GM19463 (cell line): ENCODE measurements around the gene ZNF747.
"Not testable (repeated sequence)": the region's sequence is repeated elsewhere in the genome, so short reads cannot be mapped to it uniquely, and the experiment has no call there.

Source experiments
- ATAC-seq: cut with Tn5 transposase; IDR thresholded peaks from one replicate; pipeline ENCODE4 v1.9.1; 2021; ENCODE audit warnings: mild to moderate bottlenecking, moderate library complexity; ENCODE audit not compliant: unreplicated experiment

The ZNF747 gene

DNA sequence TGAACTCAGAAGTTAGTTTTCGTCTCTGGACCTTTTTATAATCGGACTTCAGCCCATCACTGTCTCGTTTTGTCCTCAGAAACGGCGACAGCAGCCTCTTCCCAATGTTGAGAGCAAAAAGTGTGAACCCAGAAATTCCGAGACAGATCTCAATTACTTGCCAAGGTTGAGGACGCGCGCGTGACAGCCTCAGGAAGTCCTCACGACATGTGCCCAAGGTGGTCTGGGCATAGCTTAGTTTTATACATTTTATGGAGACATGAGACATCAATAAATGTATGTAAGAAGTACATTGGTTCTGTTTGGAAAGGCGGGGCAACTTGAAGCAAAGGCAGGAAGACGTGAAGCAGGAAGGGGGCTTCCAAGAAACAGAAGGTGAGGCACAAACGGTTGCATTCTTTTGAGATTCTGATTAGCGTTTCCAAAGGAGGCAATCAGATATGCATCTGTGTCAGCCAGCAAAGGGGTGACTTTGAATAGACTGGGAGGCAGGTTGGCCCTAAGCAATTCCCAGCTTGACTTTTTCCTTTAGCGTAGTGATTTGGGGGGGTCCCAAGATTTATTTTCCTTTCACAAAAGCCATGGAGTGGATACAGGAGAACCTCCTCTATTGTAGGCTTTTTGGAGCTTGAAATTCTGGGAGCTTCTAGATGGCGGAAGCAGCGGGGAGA lies 583 bp upstream of the ZNF747 start:
- ATAC-seq = peak; percentile 9

DNA sequence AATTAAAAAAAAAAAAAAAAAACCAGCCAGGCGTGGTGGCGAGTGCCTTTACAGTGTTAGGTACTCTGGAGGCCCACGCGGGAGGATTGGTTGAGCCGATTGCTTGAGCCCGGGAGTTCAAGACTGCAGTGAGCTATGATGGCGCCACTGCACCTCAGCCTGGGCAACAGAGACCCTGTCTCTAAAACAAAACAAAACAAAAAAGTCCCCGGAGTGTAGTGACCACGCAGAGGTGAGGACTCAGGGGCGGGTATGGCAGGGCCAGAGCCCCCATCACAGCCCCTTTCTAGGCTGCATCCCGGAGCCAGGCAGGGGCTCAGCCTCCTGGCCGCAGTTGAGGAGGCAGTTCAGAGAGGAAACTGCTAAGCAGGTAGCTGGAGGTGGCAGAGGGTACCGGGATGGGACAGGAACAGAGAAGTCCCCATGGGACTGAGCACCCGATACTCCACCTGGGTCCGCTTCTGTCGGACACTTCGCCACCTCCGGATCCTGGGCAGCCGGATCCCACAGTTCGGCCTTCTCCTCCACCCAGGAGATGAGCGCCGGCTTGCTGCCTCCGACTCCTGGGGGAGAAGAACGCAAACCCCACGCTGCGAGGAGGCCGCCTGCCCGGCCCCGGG lies 800 bp downstream of the ZNF747 start:
- ATAC-seq = peak; percentile 6

DNA sequence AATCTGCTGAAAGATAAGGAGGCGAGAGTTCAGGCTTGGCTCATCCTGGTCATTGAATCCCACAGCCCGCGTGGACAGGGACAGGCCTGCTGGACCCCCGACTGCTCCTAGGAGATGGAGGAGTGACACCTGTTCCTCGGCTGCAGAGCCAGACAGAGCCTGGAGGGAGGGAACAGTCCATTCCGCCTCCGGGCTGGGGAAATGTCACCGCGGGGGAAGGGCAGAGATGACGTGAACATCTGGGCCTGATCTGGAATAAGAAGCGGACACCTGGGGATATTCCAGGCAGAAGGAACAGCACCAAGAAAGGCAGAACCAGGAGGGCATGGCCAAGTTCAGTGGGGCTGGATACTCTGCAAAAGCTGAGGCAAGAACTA lies 1.5 kb downstream of the ZNF747 start:
- ATAC-seq = no peak

DNA sequence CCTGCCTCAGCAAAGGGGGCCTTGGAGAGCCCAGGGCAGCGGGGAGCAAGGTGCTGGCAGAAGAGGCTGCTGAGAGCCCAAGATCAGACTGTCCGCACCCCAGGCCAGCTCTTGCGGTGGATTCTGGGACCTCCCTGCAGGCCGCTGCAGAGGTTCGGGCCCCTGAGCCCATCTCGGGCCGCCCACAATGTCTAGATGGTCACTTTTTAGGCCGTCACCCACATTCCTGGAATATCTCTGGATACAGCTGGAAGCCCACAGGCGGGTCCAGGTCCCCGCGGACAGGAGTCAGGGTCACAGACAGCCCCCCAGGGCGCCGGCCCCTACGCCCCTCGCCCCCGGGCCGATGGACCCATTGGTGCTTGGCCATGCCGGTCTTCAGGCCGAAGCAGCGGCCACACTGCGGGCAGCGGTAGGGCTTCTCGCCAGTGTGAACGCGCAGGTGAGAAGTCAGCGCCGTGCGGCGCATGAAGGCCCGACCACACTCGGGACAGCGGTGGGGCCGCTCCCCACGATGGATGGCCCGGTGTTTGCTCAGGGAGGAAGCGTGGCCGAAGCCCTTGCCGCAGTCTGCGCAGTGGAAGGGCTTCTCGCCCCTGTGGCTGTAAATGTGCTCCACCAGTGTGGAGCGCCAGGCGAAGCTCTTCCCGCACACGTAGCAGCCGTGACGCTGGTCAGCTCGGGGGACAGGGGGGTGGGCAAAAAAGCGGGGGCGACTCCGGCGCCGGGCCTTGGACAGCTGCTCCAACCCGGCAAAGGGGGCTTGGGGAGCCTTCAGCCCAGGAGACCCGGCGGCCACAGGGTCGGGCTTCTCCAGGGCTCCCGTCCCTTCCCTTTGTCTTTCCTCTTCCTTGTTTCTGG lies 2.1 kb downstream of the ZNF747 start:
- ATAC-seq = no peak

DNA sequence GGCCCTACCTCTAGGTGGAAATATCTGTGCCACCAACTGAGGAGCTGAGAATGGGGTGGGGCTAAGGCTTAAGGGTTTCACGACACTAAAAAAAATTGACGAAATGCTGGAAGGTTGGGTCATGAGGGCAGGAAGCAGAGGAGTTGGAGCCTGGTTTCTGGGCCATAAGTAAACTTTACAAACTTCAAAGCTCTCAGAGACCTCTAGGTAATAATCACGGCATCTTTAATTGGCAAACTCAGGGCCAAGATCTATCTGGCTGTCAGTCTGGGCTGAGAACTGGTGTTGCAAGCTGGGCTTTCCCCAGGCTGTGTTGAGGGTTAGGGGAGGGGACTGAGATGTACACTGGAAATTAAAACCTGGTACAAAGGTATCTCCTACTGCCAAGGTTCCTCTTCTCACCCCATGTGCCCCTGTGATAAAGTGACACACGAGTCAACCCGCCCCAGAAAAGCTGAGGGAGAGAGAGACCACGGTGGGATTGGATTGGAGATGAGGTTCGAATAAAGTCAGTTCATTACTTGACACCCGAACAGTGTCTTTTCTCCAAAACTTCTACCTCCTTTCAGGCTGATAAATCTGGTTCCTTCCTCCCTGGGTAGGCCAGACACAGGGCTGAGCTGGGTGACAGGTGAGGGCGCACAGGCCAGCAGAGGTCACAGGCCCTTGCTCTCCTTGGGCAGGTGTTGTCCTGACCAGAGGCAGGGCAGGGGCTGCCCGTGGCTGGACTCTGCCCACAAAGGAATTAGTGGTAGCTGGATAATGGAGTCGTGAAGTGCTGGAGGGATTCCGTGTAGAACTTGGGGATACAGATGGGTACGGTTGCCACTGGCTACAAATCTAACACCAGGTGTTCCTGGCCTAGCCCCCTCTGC lies 4.3 kb downstream of the ZNF747 start:
- no peak for ATAC-seq

DNA sequence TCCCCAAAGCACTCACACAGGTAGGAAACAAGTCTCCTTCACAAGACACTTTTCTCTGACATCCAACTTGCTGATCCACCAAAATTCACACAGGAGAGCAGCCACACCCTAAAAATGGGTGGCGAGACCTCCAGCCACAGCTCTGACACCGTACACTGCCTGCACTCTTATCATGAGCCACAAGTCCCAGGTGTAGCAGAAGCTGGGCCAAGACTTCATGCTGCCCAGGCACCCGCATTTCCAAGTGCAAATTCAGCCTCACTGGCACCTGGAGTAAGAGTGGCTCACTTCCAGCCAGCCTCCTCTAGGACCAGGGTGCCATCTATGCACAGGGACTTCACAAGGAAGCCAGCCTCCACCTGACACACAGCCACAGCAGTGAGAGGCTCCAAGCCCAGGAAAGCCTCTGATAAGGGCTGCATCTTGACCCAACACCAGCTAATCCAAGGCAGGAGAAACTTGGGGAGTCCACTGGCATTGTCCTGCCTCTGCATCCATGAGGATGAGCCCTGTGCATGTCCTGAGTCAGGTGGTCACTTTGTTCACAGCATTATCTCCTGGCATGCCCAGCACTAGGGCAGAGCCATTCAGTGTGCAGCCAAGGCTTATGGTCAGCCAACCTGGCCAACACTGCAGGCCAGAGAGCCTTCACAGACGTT lies 5.7 kb downstream of the ZNF747 start:
- no peak for ATAC-seq

DNA sequence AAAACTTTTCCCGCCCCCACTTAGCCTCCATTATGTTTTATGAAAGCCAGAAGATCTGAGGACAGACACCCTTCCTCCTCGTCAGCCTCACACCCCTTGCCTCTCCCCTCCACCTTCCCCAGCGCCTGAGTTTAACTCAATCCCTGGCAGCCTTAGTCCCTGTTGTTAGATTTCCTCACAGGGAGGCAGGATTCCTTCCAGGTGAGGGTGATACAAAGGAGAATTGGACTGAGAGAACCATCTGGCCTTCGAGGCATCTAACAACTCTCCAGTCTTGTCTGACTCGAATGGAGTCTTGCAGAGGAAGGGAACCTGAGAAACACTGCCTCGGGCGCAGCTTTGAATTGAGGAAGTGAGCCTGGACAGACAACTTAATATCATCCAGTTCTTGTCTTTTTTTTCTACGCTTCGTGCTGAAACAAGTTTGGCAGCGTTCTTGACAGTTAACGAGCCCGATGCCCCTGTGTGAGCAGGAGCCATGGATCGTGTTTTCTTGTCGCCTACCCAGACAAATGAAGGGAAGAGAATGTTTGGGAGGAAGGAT lies 7.0 kb downstream of the ZNF747 start:
- ATAC-seq = no peak

DNA sequence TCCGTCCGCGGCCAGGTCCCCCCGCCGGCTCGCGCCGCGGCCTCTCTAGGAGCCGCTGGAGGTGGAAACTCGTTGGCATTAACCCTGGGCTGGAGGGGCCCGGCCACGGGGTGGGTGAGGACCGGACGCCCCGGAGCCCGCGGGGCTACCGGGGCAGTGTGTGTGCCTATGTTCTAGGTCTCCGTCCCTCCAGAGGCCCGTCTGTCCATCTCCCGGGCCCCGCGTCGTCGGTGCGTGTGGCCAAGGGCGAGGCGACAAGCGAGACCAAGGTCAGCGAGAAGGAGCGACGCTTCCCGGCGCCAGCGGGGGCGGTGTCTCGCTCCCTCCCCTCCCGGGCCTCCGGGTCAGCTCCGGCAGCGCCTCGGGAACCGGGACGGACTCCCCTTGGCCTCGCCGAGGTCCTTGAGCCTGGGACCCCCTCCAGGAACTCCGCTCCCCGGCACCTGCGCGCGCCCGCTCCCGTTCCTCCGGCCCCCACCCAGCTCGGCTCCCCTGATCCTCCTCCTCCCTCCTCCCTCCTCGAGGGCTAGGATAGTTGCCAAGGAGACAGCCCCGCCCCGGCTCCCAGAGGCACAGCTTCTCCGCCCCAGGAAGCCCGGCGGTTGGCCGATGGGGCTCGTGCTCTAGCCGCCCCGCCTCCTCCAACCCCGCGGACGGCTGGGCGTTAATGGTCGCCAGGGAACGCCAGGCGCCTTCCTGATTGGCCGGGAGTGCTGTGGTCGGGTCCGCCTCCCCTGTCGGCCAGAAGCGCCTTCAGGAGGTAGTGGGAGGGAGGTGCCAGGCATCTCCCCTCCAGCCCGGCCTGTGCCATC lies 7.6 kb downstream of the ZNF747 start:
- peak; percentile 81 for ATAC-seq

DNA sequence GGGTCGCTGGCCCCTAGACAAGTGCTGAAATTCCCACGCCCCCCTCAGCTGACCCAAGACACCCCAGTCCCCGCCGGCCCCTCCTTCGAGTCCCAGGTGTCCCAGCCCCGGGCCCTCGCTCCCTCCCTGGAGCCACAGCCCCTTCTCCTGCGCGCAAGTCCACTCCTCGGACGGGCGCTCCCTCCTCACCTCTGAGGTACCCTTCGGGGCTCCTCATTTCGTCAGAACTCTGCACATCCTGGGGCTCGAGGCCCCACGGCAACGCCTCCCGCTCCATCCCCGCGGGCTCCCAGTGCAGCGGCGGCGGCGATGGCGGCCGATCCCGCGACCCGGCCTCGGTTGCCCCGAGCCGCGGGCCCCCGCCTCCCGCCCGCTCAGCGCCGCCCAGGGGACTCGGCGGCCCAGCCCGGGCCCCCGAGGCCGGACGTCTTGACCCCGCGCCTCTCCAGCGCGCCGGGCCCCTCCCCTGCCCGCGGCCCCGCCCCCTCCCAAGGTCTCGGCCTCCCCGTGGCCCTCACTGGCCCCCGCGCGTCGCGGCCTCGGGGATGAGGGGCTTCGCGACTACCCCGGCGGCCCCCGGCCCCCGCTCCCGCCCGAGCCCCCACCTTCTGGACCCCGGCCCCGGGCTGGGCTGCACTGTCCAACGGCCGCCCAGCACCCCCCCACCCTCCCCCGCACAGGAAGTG lies 8.4 kb downstream of the ZNF747 start, which contains the start of gene ZNF768:
Gene ZNF768 (minus strand): TSS at position 430 of the 686 bp plus-strand sequence. CDS start 153 bp downstream, at position 277.
- ATAC-seq = peak; percentile 25

DNA sequence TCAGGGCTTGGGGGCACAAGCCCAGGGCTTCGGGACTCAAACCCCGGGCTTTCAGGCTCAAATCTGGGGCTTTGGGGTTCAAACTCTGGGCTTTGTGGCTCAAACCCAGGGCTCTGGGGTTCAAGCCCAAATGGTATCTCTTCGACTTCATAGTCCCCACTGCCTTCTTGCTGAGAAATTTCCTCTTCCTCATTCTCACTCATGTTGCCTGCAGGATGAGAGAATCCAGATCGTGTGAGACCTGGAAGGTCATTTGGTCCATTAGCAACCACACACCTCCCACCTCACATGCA lies 8.9 kb downstream of the ZNF747 start:
- no peak for ATAC-seq

DNA sequence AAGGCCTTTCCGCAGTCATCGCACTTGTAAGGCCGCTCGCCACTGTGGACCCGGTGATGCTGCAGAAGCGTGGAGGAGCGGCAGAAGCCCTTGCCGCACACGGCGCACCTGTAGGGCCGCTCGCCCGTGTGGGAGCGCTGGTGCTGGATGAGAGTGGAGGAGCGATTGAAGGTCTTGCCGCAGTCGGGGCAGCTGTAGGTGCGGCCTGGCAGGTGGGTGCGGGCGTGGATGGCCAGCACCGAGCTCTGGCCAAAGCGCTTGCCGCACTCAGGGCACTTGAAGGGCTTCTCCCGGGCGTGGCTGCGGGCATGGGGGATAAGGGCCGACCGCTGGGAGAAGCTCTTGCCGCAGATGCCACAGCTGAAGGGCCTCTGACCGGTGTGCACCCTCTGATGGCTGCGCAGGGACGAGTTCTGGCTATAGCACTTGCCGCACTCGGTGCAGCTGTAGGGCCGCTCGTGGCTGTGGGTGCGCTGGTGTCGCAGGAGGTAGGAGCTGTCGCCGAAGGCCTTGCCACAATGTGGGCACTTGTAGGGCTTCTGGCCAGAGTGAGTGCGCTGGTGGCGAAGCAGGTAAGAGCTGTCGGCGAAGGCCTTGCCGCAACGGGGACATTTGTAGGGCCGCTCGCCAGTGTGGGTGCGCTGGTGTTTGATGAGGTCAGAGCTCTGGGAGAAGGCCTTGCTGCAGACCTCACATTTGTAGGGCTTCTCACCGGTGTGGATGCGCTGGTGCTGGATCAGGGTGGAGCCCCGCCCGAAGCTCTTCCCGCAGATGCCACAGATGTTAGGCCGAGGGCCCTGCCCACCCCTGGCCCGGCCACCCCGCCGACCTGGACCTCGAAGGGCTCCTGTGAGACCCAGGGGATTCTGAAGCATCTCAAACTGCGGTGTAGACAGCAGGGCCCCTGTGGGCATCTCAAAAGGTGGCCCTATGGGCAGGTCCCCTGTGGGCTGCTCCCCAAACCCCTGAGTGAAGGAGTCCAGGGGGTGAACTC lies 9.8 kb downstream of the ZNF747 start:
- ATAC-seq = no peak

DNA sequence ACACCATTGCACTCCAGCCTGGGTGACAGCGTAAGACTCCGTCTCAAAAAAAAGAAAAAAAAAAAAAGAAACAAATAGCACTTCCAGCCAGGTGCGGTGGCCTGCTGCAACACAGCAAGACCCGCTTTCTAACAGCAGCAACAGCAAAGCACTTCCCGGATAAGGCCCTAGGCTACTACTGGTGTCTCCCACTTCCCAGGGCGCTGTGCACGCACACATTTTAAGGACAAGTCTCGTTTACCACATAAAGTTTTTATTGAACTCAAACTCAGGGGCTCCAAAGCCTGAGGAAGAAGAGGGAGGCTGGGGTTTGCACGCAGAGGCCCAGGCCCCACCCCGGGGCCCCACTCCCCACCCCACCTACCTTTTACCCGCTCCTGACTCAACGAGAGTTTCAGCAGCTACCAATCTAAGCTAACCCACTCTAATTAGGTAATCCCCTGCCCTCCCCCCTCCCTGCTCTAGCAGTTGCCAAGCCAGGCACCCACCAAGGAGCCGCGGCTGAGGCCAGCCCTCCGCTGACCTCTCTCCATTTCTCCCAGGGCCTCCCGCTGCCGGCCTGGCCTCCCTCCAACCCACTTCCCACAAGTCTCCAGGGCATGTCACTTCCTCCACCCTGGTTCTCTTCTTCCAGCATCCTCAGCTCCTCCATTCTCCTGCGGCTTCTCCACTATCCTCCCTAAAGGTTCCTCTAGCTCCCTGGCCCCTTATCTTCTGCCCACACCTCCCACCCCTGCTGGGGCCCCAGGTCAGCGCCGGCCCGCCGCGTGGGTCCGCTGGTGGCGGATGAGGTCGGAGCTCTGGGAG lies 10.7 kb downstream of the ZNF747 start:
- no peak for ATAC-seq

DNA sequence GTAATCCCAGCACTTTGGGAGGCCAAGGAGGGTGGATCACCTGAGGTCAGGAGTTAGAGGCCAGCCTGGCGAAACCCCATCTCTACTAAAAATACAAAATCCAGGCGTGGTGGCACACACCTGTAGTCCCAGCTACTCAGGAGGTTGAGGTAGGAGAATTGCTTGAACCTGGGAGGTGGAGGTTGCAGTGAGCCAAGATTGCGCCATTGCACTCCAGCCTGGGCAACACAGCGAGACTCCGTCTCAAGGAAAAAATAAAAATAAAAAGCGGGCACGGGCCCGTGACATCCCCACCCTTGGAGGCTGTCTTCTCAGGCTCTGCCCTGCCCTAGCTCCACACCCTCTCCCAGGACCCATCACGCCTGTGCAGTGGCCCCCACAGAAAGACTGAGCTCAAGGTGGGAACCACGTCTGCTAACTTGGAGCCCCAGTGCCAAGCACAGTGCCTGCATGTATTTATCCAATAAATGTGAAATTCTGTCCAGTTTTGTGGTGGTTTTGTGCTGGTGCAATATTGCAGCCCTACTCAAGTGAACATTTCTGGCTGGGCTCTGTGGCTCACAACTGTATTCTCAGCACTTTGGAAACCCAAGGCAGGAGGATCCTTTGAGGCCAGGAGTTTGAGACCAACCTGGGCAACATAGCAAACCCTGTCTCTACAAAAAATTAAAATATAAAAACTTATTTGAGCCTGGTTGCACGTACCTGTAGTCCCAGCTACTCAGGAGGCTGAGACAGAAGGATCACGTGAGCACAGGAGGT lies 11.8 kb downstream of the ZNF747 start:
- ATAC-seq = not testable (repeated sequence)

DNA sequence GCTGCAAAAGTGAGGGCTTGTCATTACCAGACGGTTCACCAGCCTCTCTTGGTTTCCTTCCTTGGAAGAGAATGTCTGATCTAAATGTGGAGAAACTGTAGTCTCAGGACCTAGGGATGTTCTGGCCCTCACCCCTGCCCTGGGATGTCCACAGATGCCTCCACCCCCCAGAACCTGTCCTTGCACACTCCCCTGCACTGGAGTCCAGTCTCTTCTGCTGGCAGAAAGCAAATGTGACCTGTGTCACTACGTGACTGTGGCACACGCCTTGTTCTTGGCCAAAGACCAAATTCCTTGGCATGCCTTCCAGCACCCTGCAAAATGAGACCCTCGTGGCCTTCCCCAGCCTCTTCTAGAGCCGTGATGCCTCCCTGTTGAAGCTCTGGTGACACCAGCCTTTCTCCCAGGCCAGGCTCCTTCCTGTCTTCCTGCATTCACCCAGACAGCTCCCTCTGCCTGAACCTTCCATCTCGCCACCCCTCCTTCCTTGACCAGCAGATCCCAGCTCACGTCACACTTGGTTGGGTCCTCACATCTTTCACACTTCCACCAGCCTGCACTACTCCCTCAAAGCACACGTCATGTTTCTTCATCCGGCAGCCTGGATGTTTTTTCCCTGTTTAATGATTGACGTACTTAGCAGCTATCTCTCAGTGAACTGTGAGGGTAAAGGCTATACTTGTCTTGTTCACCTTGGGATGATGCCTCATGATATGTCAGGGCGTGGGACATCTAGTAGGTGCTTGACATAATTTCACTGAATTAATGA lies 12.6 kb downstream of the ZNF747 start:
- ATAC-seq = no peak

DNA sequence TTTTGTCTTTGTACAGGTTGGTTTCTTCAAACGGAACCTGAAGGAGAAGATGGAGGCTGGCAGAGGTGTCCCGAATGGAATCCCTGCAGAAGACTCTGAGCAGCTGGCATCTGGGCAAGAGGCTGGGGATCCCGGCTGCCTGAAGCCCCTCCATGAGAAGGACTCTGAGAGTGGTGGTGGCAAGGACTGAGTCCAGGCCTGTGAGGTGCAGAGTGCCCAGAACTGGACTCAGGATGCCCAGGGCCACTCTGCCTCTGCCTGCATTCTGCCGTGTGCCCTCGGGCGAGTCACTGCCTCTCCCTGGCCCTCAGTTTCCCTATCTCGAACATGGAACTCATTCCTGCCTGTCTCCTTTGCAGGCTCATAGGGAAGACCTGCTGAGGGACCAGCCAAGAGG lies 13.2 kb downstream of the ZNF747 start:
- ATAC-seq = no peak
